Psoas muscle (tissue), 8 donors: ENCODE data around the gene TMEM244. TPM values are rescaled to one million over a fixed set of nuclear protein-coding genes. Genes with fewer than 3 reads are reported as not detected.

Experiments used
- ATAC-seq, 4 donors: fragments of 200-7000 bp; cut with Tn5 transposase; one replicate each; pipeline ENCODE4 v1.9.1; 2020; ENCODE audit warnings: moderate library complexity in 3 of 4, mild to moderate bottlenecking in 2 of 4
- DNase-seq, 2 donors: peaks; one replicate each; pipeline ENCODE4 v3.0.0-alpha.2; 2020
- H3K27ac ChIP-seq: fragments of 200-600 bp; one replicate; pipeline ENCODE4 v1.8.0; 2022
- H3K27me3 ChIP-seq, 3 donors: fragments of 200-600 bp in 1 of 3; one replicate each; pipeline versions ENCODE4 v1.6.1 to v1.8.0; 2013 to 2022; ENCODE audit warnings: low read length in 2 of 3, mild to moderate bottlenecking in 2 of 3, moderate library complexity in 1 of 3; ENCODE audit not compliant: insufficient read depth in 3 of 3
- H3K36me3 ChIP-seq, 2 donors: fragments of 200-600 bp in 1 of 2; one replicate each; pipeline versions ENCODE4 v1.6.1 to v1.8.0; 2013 to 2022; ENCODE audit warnings: low read depth in 1 of 2, mild to moderate bottlenecking in 1 of 2, moderate library complexity in 1 of 2; ENCODE audit not compliant: insufficient read depth in 1 of 2
- H3K4me1 ChIP-seq: fragments of 200-600 bp; one replicate; pipeline ENCODE4 v1.8.0; 2022
- H3K4me3 ChIP-seq: fragments of 200-600 bp; one replicate; pipeline ENCODE4 v1.8.0; 2022; ENCODE audit warnings: mild to moderate bottlenecking
- H3K9me3 ChIP-seq: fragments of 200-600 bp; one replicate; pipeline ENCODE4 v1.8.0; 2022
- CTCF ChIP-seq: fragments of 200-600 bp; IDR thresholded peaks from one replicate; pipeline ENCODE4 v1.8.0; 2022; ENCODE audit warnings: antibody characterized with exemption
- WGBS, 3 donors: extraction: QIAGEN DNeasy Blood & Tissue Kit; methylation state at CpG; one replicate each; pipeline versions ENCODE4 v1.1.6 to v1.1.7; 2013; 5-methylcytosine and 5-hydroxymethylcytosine counted together
- intact Hi-C, 2 donors: fragments of 100-400 bp; cut with DNase I; formaldehyde crosslinking; loops; one replicate each; pipeline versions ENCODE4 v1.11.0 to v1.14.2; 2022
- polyA plus RNA-seq, 3 donors: library from polyadenylated mRNA; stranded (reverse); fragments of 200-250 nt; gene quantifications; one replicate each; pipeline ENCODE4 v1.2.3, GENCODE V29; 2013
- total RNA-seq, 4 donors: library from RNA; stranded (reverse); fragmentation: NEBNext Ultra II Directional in 2 of 4; extraction: Animal tissue kit (Norgen Biotek cat#: 25700) in 2 of 4; gene quantifications; one replicate each; pipeline versions ENCODE4 v1.2.1 to v1.2.4, GENCODE V29; 2021 to 2023
- donor health status: healthy with polysubstance abuse.
- donor health status: DM: no; HTN: no; CAD: no; lungs with moderate emphysema.
- donor health status: Bipolar disorder and iron deficiency.
- donor health status: healthy.
- donor health status: DM: yes; HTN: yes; CAD: no.
- donor health status: DM: no; HTN: no; CAD: no.
- donor health status: DM: no; HTN: no; CAD: no.
- donor health status: DM: yes; HTN: yes; CAD: no.

TMEM244 gene
- total and polyA plus RNA-seq, 7 donors, result not detected

GRCh38 chr6:129872586-129872985 is 11.5 kb upstream of the TMEM244 start:
- Histone ChIP-seq H3K27me3 (no peaks in the 10 kb centered on the region), H3K4me3 (no peak overlapping the region), H3K36me3 (no peaks in the 10 kb centered on the region), H3K4me1 (no peaks in the 10 kb centered on the region), H3K9me3 (no peaks in the 10 kb centered on the region), H3K27ac (no peak overlapping the region)
- intact Hi-C loops, result no loop called here
- 42 to 74% (median 56%) methylated on average over 2 of the region's 2 CpGs for WGBS, 3 donors
- ATAC-seq, result no peak
- no peak for DNase-seq
- no peak for TF ChIP-seq CTCF

GRCh38 chr6:129871221-129871620 is 10.1 kb upstream of the TMEM244 start:
- TF ChIP-seq CTCF, result no peak
- intact Hi-C loops, result no loop called here

GRCh38 chr6:129867403-129867802 is 6.3 kb upstream of the TMEM244 start:
- ATAC-seq (no peak), DNase-seq (no peak)
- Histone ChIP-seq H3K9me3 (no peaks in the 10 kb centered on the region), H3K4me1 (no peaks in the 10 kb centered on the region), H3K4me3 (no peak overlapping the region), H3K36me3 (no peaks in the 10 kb centered on the region), H3K27ac (no peak overlapping the region), H3K27me3 (no peaks in the 10 kb centered on the region)
- intact Hi-C loops, result no loop called here
- no peak for TF ChIP-seq CTCF

More at GRCh38 chr6:129871221-129871620, 10.1 kb upstream of the TMEM244 start:
- DNase-seq (no peak), ATAC-seq (no peak)
- H3K27ac ChIP-seq, result no peak overlapping the region
- no peaks in the 10 kb centered on the region for H3K9me3 ChIP-seq
- WGBS, 3 donors, result 39 to 48% (median 43%) methylated on average over 3 of the region's 3 CpGs
- H3K27me3 ChIP-seq, result no peaks in the 10 kb centered on the region
- no peaks in the 10 kb centered on the region for H3K4me1 ChIP-seq
- no peak overlapping the region for H3K4me3 ChIP-seq
- H3K36me3 ChIP-seq, result no peaks in the 10 kb centered on the region

- 87 to 88% (median 88%) methylated on average over 2 of the region's 2 CpGs for WGBS, 3 donors
- H3K4me1 ChIP-seq, result no peaks in the 10 kb centered on the region
- no peak for TF ChIP-seq CTCF
- H3K4me3 ChIP-seq, result no peak overlapping the region
- ATAC-seq, result no peak
- no peaks in the 10 kb centered on the region for H3K27me3 ChIP-seq
- DNase-seq, result no peak
- intact Hi-C loops, result no loop called here
- H3K27ac ChIP-seq, result no peak overlapping the region
- H3K9me3 ChIP-seq, result no peaks in the 10 kb centered on the region
- no peaks in the 10 kb centered on the region for H3K36me3 ChIP-seq
These were observed 5.6 kb upstream of the TMEM244 start for GRCh38 chr6:129866688-129867087.

- WGBS, 3 donors, result 61 to 86% (median 70%) methylated on average over 1 of the region's 1 CpG
- Histone ChIP-seq H3K4me1 (no peaks in the 10 kb centered on the region), H3K4me3 (no peak overlapping the region)
These were observed 5.1 kb upstream of the TMEM244 start for GRCh38 chr6:129866256-129866655.

More at GRCh38 chr6:129866256-129866655, 5.1 kb upstream of the TMEM244 start:
- intact Hi-C loops, result no loop called here
- DNase-seq, result no peak
- no peak for ATAC-seq
- Histone ChIP-seq H3K36me3 (no peaks in the 10 kb centered on the region), H3K9me3 (no peaks in the 10 kb centered on the region), H3K27ac (no peak overlapping the region), H3K27me3 (no peaks in the 10 kb centered on the region)
- TF ChIP-seq CTCF, result no peak
